Keratinocyte (primary cell): Measurements from ENCODE around the gene MBP. TPM values are rescaled to one million over a fixed set of nuclear protein-coding genes. Genes with fewer than 3 reads are reported as not detected.

Experiments
- DNase-seq: peaks from one replicate; pipeline ENCODE4 v3.0.0-alpha.2; 2011; ENCODE audit warnings: low read depth, missing footprints, low spot score
- FAIRE-seq: peaks from 2 replicates; lab custom pipeline; 2011; peaks lifted over from hg19 to GRCh38; lab: Jason Lieb, UNC
- H2AFZ ChIP-seq: 2 replicates; pipeline ENCODE4 v1.6.0; 2012; ENCODE audit warnings: low read length, control low read depth, inconsistent platforms; ENCODE audit not compliant: control insufficient read depth
- H3K27ac ChIP-seq: 2 replicates; pipeline ENCODE4 v1.5.1; 2011; ENCODE audit warnings: low read length; ENCODE audit not compliant: control insufficient read depth, insufficient read depth
- H3K27me3 ChIP-seq: 3 replicates; pipeline ENCODE4 v1.6.0; 2011; ENCODE audit warnings: low read length; ENCODE audit not compliant: control insufficient read depth, insufficient read depth; ENCODE audit errors: extremely low read depth
- H3K36me3 ChIP-seq, 2 experiments: 2 replicates in 1 of 2; 3 replicates in 1 of 2; pipeline ENCODE4 v1.5.1; 2011; ENCODE audit warnings: low read length in 2 of 2, mild to moderate bottlenecking in 1 of 2; ENCODE audit not compliant: control insufficient read depth in 2 of 2, insufficient read depth in 2 of 2; ENCODE audit errors: extremely low read depth in 1 of 2
- H3K4me1 ChIP-seq: 3 replicates; pipeline ENCODE4 v1.5.1; 2011; ENCODE audit warnings: low read length; ENCODE audit not compliant: control insufficient read depth, insufficient read depth; ENCODE audit errors: extremely low read depth
- H3K4me2 ChIP-seq: 3 replicates; pipeline ENCODE4 v1.6.0; 2011; ENCODE audit warnings: low read depth, low read length; ENCODE audit not compliant: control insufficient read depth, insufficient read depth; ENCODE audit errors: extremely low read depth
- H3K4me3 ChIP-seq, 3 experiments: fragments of 200-600 bp in 1 of 3; sonication (generic) in 1 of 3; 2 replicates in 2 of 3; 3 replicates in 1 of 3; pipeline ENCODE4 v1.5.1; 2011 to 2016; ENCODE audit warnings: low read length in 3 of 3, mild to moderate bottlenecking in 3 of 3, control low read depth in 2 of 3, inconsistent platforms in 1 of 3, low read depth in 1 of 3, mixed read lengths in 1 of 3, mixed run types in 1 of 3, moderate library complexity in 1 of 3; ENCODE audit not compliant: control insufficient read depth in 2 of 3, insufficient read depth in 2 of 3; ENCODE audit errors: extremely low read depth in 1 of 3
- H3K79me2 ChIP-seq: 2 replicates; pipeline ENCODE4 v1.6.0; 2012; ENCODE audit warnings: low read length; ENCODE audit not compliant: control insufficient read depth, insufficient read depth
- H3K9ac ChIP-seq: 3 replicates; pipeline ENCODE4 v1.6.0; 2011; ENCODE audit warnings: low read length; ENCODE audit not compliant: control insufficient read depth, insufficient read depth; ENCODE audit errors: extremely low read depth
- H3K9me1 ChIP-seq: 3 replicates; pipeline ENCODE4 v1.6.0; 2011; ENCODE audit warnings: low read length; ENCODE audit not compliant: control insufficient read depth, insufficient read depth; ENCODE audit errors: extremely low read depth
- H3K9me3 ChIP-seq: 2 replicates; pipeline ENCODE4 v1.5.1; 2012; ENCODE audit warnings: low read depth, low read length; ENCODE audit not compliant: control insufficient read depth
- H4K20me1 ChIP-seq: 3 replicates; pipeline ENCODE4 v1.6.0; 2011; ENCODE audit warnings: low read length; ENCODE audit not compliant: control insufficient read depth, insufficient read depth; ENCODE audit errors: extremely low read depth
- CTCF ChIP-seq, 3 experiments: IDR thresholded peaks in 1 of 3; conservative IDR thresholded peaks in 1 of 3; optimal IDR thresholded peaks in 1 of 3; 2 replicates in 2 of 3; 3 replicates in 1 of 3; pipeline versions ENCODE3 to v1.5.1; 2011; ENCODE audit warnings: low read length in 3 of 3, mild to moderate bottlenecking in 3 of 3, moderate library complexity in 2 of 3, control low read depth in 1 of 3, inconsistent platforms in 1 of 3; ENCODE audit not compliant: insufficient read depth in 2 of 3; ENCODE audit errors: extremely low read depth in 1 of 3
- EZH2 ChIP-seq: IDR thresholded peaks from one replicate; pipeline ENCODE4 v1.6.1; 2012; ENCODE audit warnings: inconsistent platforms, mild to moderate bottlenecking, low read length, moderate library complexity
- dilution Hi-C: fragments of 300-500 bp; cut with MboI; formaldehyde crosslinking; loops from one replicate; pipeline ENCODE4 v1.7.0; 2020; ENCODE audit warnings: low sequenced_read_pairs; ENCODE audit not compliant: extremely low pct_ligation_motif_present
- polyA plus RNA-seq, 5 experiments: library from polyadenylated mRNA; depleted of rRNA in 3 of 5; stranded (reverse) in 3 of 5; stranded (forward) in 1 of 5; unstranded in 1 of 5; fragments of >200 nt; gene quantifications; 1 replicate in 1 of 5; 2 replicates in 3 of 5; 3 replicates in 1 of 5; pipeline versions ENCODE4 v1.2.1 to v1.2.3, GENCODE V29; 2011 to 2012; ENCODE audit warnings: missing spikeins in 2 of 5, low read depth in 1 of 5, low replicate concordance in 1 of 5

MBP gene
- polyA plus RNA-seq, 1 donor (not counting 4 experiments of a cell fraction or from before 2014, with no cell fraction given): 38.7 TPM

GRCh38 chr18:76993085-76993382, 139.5 kb downstream of the MBP start:
- Histone ChIP-seq H3K79me2 (no peaks in the 10 kb centered on the region), H3K4me3 (no peak overlapping the region), H3K4me1 (no peaks in the 10 kb centered on the region), H3K36me3 (no peaks in the 10 kb centered on the region), H3K9ac (no peak overlapping the region), H3K27me3 (peaks cover 7% of the 10 kb centered on the region), H4K20me1 (no peaks in the 10 kb centered on the region), H3K27ac (no peak overlapping the region), H3K9me1 (no peaks in the 10 kb centered on the region), H3K4me2 (no peak overlapping the region), H3K9me3 (no peaks in the 10 kb centered on the region), H2AFZ (no peak overlapping the region)
- no peak for DNase-seq
- TF ChIP-seq EZH2: no peak
- no peak for TF ChIP-seq CTCF (optimal IDR thresholded peaks at IDR 0.05 in 1 of 3, IDR thresholded peaks at IDR 0.05 in 1 of 3, conservative IDR thresholded peaks at IDR 0.05 in 1 of 3; ENCODE audit: extremely low read depth in 1 of 3, insufficient read depth in 2 of 3, low read length in 3 of 3)
- dilution Hi-C loops: no loop called here
- no peak for FAIRE-seq

- Histone ChIP-seq H3K4me1 (no peaks in the 10 kb centered on the region), H3K36me3 (no peaks in the 10 kb centered on the region), H3K27me3 (peaks cover 7% of the 10 kb centered on the region), H2AFZ (no peak overlapping the region), H3K9me1 (no peaks in the 10 kb centered on the region), H4K20me1 (no peaks in the 10 kb centered on the region), H3K4me2 (no peak overlapping the region), H3K4me3 (no peak overlapping the region), H3K9ac (no peak overlapping the region), H3K79me2 (no peaks in the 10 kb centered on the region), H3K9me3 (no peaks in the 10 kb centered on the region), H3K27ac (no peak overlapping the region)
- DNase-seq (no peak), FAIRE-seq (no peak)
- TF ChIP-seq EZH2: no peak
- TF ChIP-seq CTCF (optimal IDR thresholded peaks at IDR 0.05 in 1 of 3, IDR thresholded peaks at IDR 0.05 in 1 of 3, conservative IDR thresholded peaks at IDR 0.05 in 1 of 3; ENCODE audit: extremely low read depth in 1 of 3, insufficient read depth in 2 of 3, low read length in 3 of 3): no peak
- dilution Hi-C loops: no loop called here
Observed at GRCh38 chr18:76992226-76993084, 140.1 kb downstream of the MBP start.
